ENCODE measurements around the gene HLF.

- no peak for TF ChIP-seq POLR2A (IDR thresholded peaks at IDR 0.05)
- no peak for TF ChIP-seq CTCF (IDR thresholded peaks at IDR 0.05)
- no peak for TF ChIP-seq POLR2AphosphoS5 (IDR thresholded peaks at IDR 0.05)
- no peak for TF ChIP-seq EP300 (IDR thresholded peaks at IDR 0.05)
Observed at GRCh38 chr17:55319933-55320593, 55.3 kb downstream of the HLF start.

Data from upper lobe of left lung (tissue), 4 donors.